Endothelial cell of umbilical vein (primary cell): ENCODE measurements around the gene GSTM3.

Source experiments
- CTCF ChIP-seq, 2 donors: IDR thresholded peaks; 1 replicate in 1 of 2; 2 replicates in 1 of 2; pipeline ENCODE4 v1.5.1; 2011; ENCODE audit warnings: low read length in 2 of 2, mild to moderate bottlenecking in 2 of 2, moderate library complexity in 2 of 2, control low read depth in 1 of 2, inconsistent platforms in 1 of 2, low read depth in 1 of 2; ENCODE audit not compliant: insufficient read depth in 1 of 2; ENCODE audit errors: extremely low read depth in 1 of 2
- EZH2 ChIP-seq: IDR thresholded peaks from 2 replicates; pipeline ENCODE4 v1.6.1; 2012; ENCODE audit warnings: borderline replicate concordance, low read depth, mild to moderate bottlenecking, moderate library complexity, low read length, inconsistent platforms; ENCODE audit not compliant: severe bottlenecking
- FOS ChIP-seq: IDR thresholded peaks from 2 replicates; pipeline ENCODE4 v1.6.1; 2011; ENCODE audit warnings: mild to moderate bottlenecking, low read length, moderate library complexity, borderline replicate concordance; ENCODE audit not compliant: insufficient read depth
- GATA2 ChIP-seq: IDR thresholded peaks from 2 replicates; pipeline ENCODE4 v1.7.0; 2011; ENCODE audit warnings: low read depth, mild to moderate bottlenecking, moderate library complexity, mixed read lengths, low read length; ENCODE audit not compliant: insufficient read length, insufficient read depth
- JUN ChIP-seq: IDR thresholded peaks from 2 replicates; pipeline ENCODE4 v1.6.1; 2011; ENCODE audit warnings: borderline replicate concordance, low read depth; ENCODE audit not compliant: insufficient read length, insufficient read depth
- MYC ChIP-seq: IDR thresholded peaks from one replicate; pipeline ENCODE4 v1.6.1; 2011; ENCODE audit warnings: mild to moderate bottlenecking, low read depth, low read length
- POLR2A ChIP-seq: IDR thresholded peaks from 2 replicates; pipeline ENCODE4 v1.6.1; 2012; ENCODE audit warnings: low read depth, mild to moderate bottlenecking, control low read depth, low read length

GRCh38 chr1:109704173-109704572 is 36.7 kb downstream of the GSTM3 start:
- TF ChIP-seq CTCF (IDR thresholded peaks at IDR 0.05; ENCODE audit: extremely low read depth in 1 of 2, insufficient read depth in 1 of 2, low read depth in 1 of 2, low read length in 2 of 2) (no peak), POLR2A (no peak), GATA2 (no peak), EZH2 (no peak), JUN (no peak), FOS (no peak), MYC (no peak)
